Measurements from ENCODE around the gene NAT10.

DNA sequence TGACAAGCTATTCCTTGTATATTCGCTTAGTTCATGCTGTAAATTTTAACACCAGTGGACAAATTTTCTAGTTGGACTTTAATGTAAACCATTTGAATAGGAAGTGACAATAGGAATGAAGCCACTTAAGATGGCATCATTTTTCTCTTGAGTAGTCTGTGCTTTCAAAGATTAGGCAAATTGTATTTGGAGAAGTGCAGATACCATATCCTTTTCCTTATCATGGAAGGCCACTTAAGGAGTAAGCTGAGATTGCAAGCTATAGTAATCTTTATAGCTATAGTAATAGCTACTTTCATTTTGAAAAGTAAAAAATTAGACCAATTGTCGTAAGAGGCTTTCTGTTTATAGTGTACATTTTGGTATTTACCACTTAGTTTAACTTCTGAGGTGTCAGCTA is 41.1 kb upstream of the NAT10 start:
- TF ChIP-seq TAF1 (IDR thresholded peaks at IDR 0.05; ENCODE audit: borderline replicate concordance, insufficient read depth, low read length) (no peak), REST (IDR thresholded peaks at IDR 0.05; ENCODE audit: insufficient read depth in 1 of 2, low read depth in 2 of 2, low read length in 2 of 2) (no peak), POLR2AphosphoS5 (IDR thresholded peaks at IDR 0.05; ENCODE audit: low read depth, low read length) (no peak), SIN3A (IDR thresholded peaks at IDR 0.05; ENCODE audit: borderline replicate concordance, insufficient read depth, low read length) (no peak)
